Liver (tissue), 9 donors: ENCODE data around the gene VAPB. TPM values are rescaled to one million over a fixed set of nuclear protein-coding genes. Genes with fewer than 3 reads are reported as not detected.

ENCODE experiments used
- DNase-seq: peaks from one replicate; pipeline ENCODE4 v3.0.0-alpha.2; 2017; ENCODE audit warnings: low spot score
- H3K27ac ChIP-seq, 2 donors: one replicate each; pipeline ENCODE4 v1.7.0; 2013; ENCODE audit warnings: inconsistent platforms in 2 of 2, low read length in 2 of 2, control low read depth in 1 of 2, low read depth in 1 of 2, mild to moderate bottlenecking in 1 of 2
- H3K27me3 ChIP-seq, 4 donors: one replicate each; pipeline versions ENCODE4 v1.6.1 to v1.7.0; 2013; ENCODE audit warnings: low read length in 3 of 4, inconsistent platforms in 1 of 4, mild to moderate bottlenecking in 1 of 4, moderate library complexity in 1 of 4; ENCODE audit not compliant: control insufficient read depth in 4 of 4, insufficient read depth in 4 of 4
- H3K36me3 ChIP-seq, 4 donors: one replicate each; pipeline versions ENCODE4 v1.6.1 to v1.7.0; 2013; ENCODE audit warnings: low read length in 3 of 4, mild to moderate bottlenecking in 3 of 4, low read depth in 1 of 4, moderate library complexity in 1 of 4; ENCODE audit not compliant: control insufficient read depth in 4 of 4, insufficient read depth in 3 of 4
- H3K4me1 ChIP-seq, 4 donors: one replicate each; pipeline versions ENCODE4 v1.6.1 to v1.7.0; 2013; ENCODE audit warnings: low read length in 3 of 4, mild to moderate bottlenecking in 3 of 4, moderate library complexity in 1 of 4; ENCODE audit not compliant: control insufficient read depth in 4 of 4, insufficient read depth in 4 of 4
- H3K4me3 ChIP-seq, 3 donors: one replicate each; pipeline versions ENCODE4 v1.6.1 to v1.7.0; 2013; ENCODE audit warnings: low read length in 3 of 3, control low read depth in 1 of 3, low read depth in 1 of 3, mild to moderate bottlenecking in 1 of 3
- H3K9ac ChIP-seq, 2 donors: one replicate each; pipeline ENCODE4 v1.7.0; 2013; ENCODE audit warnings: low read length in 2 of 2, mild to moderate bottlenecking in 2 of 2, moderate library complexity in 2 of 2, control low read depth in 1 of 2, low read depth in 1 of 2
- H3K9me3 ChIP-seq, 4 donors: one replicate each; pipeline versions ENCODE4 v1.6.1 to v1.7.0; 2013; ENCODE audit warnings: low read length in 3 of 4; ENCODE audit not compliant: control insufficient read depth in 4 of 4
- EGR1 ChIP-seq, 2 donors: IDR thresholded peaks; 2 replicates each; pipeline ENCODE4 v1.6.1; 2016 to 2018; ENCODE audit warnings: antibody characterized with exemption in 2 of 2, low read depth in 2 of 2
- FOXA1 ChIP-seq: IDR thresholded peaks from 2 replicates; pipeline ENCODE4 v1.6.1; 2016; ENCODE audit warnings: antibody characterized with exemption
- FOXA2 ChIP-seq: IDR thresholded peaks from 2 replicates; pipeline ENCODE4 v1.6.1; 2016; ENCODE audit warnings: antibody characterized with exemption
- GABPA ChIP-seq, 2 donors: IDR thresholded peaks in 1 of 2; conservative IDR thresholded peaks in 1 of 2; 2 replicates each; pipeline ENCODE4 v1.6.1; 2016; ENCODE audit warnings: antibody characterized with exemption in 2 of 2, mild to moderate bottlenecking in 1 of 2, moderate library complexity in 1 of 2
- HNF4G ChIP-seq: IDR thresholded peaks from 2 replicates; pipeline ENCODE4 v1.6.1; 2016; ENCODE audit warnings: antibody characterized with exemption
- JUND ChIP-seq, 2 donors: IDR thresholded peaks; 2 replicates each; pipeline ENCODE4 v1.6.1; 2016; ENCODE audit warnings: antibody characterized with exemption in 2 of 2
- NR2F2 ChIP-seq: IDR thresholded peaks from 2 replicates; pipeline ENCODE4 v1.6.1; 2016; ENCODE audit warnings: antibody characterized with exemption
- RXRA ChIP-seq, 2 donors: IDR thresholded peaks; 2 replicates each; pipeline ENCODE4 v1.6.1; 2017 to 2018; ENCODE audit warnings: antibody characterized with exemption in 2 of 2, mild to moderate bottlenecking in 1 of 2
- SP1 ChIP-seq: IDR thresholded peaks from 2 replicates; pipeline ENCODE4 v1.6.1; 2018; ENCODE audit warnings: antibody characterized with exemption, mild to moderate bottlenecking
- TAF1 ChIP-seq: conservative IDR thresholded peaks from 2 replicates; pipeline ENCODE4 v1.6.1; 2016; ENCODE audit warnings: antibody characterized with exemption, mild to moderate bottlenecking
- YY1 ChIP-seq: IDR thresholded peaks from 2 replicates; pipeline ENCODE4 v1.6.1; 2016; ENCODE audit warnings: antibody characterized with exemption, mild to moderate bottlenecking
- WGBS: extraction: QIAGEN DNeasy Blood & Tissue Kit; methylation state at CpG from one replicate; pipeline ENCODE4 v1.1.7; 2013; 5-methylcytosine and 5-hydroxymethylcytosine counted together
- polyA plus RNA-seq, 2 donors: library from polyadenylated mRNA; stranded (reverse) in 1 of 2; unstranded in 1 of 2; fragments of 200-250 nt in 1 of 2; fragments of >200 nt in 1 of 2; fragmentation: Nextera tagmentation in 1 of 2; extraction: Ambion mirVana in 1 of 2; gene quantifications; one replicate each; pipeline versions ENCODE4 v1.2.1 to v1.2.3, GENCODE V29; 2013 to 2015
- total RNA-seq, 2 donors: library from RNA; depleted of rRNA; stranded (reverse); fragments of >200 nt; gene quantifications; one replicate each; pipeline ENCODE4 v1.2.3, GENCODE V29; 2014
- TF ChIP-seq, protein P1 (sequence below): fragments of 150-350 bp; IDR thresholded peaks from 2 replicates; pipeline ENCODE4 v1.5.1; 2017; ENCODE audit warnings: improper control_type of control experiment, low read depth, low read length; ENCODE audit not compliant: missing input control
- TF ChIP-seq, protein P2 (sequence below): IDR thresholded peaks from 2 replicates; pipeline ENCODE4 v1.6.1; 2016; ENCODE audit warnings: antibody characterized with exemption, mild to moderate bottlenecking
- TF ChIP-seq, protein P3 (sequence below): IDR thresholded peaks from 2 replicates; pipeline ENCODE4 v1.6.1; 2016; ENCODE audit warnings: antibody characterized with exemption
- TF ChIP-seq, protein P4 (sequence below): IDR thresholded peaks from 2 replicates; pipeline ENCODE4 v1.6.1; 2016; ENCODE audit warnings: antibody characterized with exemption
- TF ChIP-seq, protein P5 (sequence below): IDR thresholded peaks from 2 replicates; pipeline ENCODE4 v1.6.1; 2016; ENCODE audit warnings: antibody characterized with exemption
- donor health status: healthy.
- donor health status: healthy.
- donor health status: healthy.
- donor health status: healthy.
- donor health status: healthy.

The VAPB gene
- total and polyA plus RNA-seq, 4 donors, result 12.2 to 21.7 (median 18.5) TPM

DNA sequence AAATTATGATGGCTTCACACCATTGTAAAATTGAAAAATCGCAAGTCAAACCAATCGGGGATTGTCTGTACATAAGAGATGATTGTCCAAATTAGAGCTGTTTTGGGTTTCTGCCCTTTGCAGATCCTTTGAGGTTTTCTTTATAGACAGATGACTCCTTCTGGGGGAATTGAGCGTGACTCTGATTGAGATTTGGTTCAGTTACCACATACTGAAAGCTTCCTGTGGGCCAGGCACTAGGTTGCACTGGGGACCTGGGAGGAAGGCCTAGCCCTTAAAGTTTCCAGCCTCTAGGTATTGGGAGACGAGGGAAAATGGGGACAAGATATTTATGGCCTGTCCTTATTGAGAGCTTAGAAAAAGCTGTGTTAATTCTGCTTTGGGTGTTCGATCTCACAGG is 9.2 kb downstream of the VAPB start:
- Histone ChIP-seq H3K27ac (no peak overlapping the region), H3K27me3 (no peaks in the 10 kb centered on the region), H3K36me3 (peaks cover 0 to 2% (median 0%) of the 10 kb centered on the region in 4 donors), H3K4me1 (peaks cover 3 to 18% (median 11%) of the 10 kb centered on the region in 4 donors), H3K4me3 (no peak overlapping the region), H3K9ac (no peak overlapping the region), H3K9me3 (no peaks in the 10 kb centered on the region)
- 95% methylated on average over 5 of the region's 5 CpGs for WGBS
- DNase-seq, result no peak
- TF ChIP-seq SP1 (no peak), YY1 (no peak), HNF4G (no peak), RXRA (IDR thresholded peaks at IDR 0.05) (no peak), GABPA (IDR thresholded peaks at IDR 0.05 in 1 of 2, conservative IDR thresholded peaks at IDR 0.05 in 1 of 2) (no peak), JUND (IDR thresholded peaks at IDR 0.05) (no peak), FOXA1 (no peak), TAF1 (no peak), NR2F2 (no peak)
- TF ChIP-seq, protein P1, sequence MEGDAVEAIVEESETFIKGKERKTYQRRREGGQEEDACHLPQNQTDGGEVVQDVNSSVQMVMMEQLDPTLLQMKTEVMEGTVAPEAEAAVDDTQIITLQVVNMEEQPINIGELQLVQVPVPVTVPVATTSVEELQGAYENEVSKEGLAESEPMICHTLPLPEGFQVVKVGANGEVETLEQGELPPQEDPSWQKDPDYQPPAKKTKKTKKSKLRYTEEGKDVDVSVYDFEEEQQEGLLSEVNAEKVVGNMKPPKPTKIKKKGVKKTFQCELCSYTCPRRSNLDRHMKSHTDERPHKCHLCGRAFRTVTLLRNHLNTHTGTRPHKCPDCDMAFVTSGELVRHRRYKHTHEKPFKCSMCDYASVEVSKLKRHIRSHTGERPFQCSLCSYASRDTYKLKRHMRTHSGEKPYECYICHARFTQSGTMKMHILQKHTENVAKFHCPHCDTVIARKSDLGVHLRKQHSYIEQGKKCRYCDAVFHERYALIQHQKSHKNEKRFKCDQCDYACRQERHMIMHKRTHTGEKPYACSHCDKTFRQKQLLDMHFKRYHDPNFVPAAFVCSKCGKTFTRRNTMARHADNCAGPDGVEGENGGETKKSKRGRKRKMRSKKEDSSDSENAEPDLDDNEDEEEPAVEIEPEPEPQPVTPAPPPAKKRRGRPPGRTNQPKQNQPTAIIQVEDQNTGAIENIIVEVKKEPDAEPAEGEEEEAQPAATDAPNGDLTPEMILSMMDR, result no peak
- TF ChIP-seq, protein P2, sequence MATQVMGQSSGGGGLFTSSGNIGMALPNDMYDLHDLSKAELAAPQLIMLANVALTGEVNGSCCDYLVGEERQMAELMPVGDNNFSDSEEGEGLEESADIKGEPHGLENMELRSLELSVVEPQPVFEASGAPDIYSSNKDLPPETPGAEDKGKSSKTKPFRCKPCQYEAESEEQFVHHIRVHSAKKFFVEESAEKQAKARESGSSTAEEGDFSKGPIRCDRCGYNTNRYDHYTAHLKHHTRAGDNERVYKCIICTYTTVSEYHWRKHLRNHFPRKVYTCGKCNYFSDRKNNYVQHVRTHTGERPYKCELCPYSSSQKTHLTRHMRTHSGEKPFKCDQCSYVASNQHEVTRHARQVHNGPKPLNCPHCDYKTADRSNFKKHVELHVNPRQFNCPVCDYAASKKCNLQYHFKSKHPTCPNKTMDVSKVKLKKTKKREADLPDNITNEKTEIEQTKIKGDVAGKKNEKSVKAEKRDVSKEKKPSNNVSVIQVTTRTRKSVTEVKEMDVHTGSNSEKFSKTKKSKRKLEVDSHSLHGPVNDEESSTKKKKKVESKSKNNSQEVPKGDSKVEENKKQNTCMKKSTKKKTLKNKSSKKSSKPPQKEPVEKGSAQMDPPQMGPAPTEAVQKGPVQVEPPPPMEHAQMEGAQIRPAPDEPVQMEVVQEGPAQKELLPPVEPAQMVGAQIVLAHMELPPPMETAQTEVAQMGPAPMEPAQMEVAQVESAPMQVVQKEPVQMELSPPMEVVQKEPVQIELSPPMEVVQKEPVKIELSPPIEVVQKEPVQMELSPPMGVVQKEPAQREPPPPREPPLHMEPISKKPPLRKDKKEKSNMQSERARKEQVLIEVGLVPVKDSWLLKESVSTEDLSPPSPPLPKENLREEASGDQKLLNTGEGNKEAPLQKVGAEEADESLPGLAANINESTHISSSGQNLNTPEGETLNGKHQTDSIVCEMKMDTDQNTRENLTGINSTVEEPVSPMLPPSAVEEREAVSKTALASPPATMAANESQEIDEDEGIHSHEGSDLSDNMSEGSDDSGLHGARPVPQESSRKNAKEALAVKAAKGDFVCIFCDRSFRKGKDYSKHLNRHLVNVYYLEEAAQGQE, result no peak
- TF ChIP-seq, protein P3, sequence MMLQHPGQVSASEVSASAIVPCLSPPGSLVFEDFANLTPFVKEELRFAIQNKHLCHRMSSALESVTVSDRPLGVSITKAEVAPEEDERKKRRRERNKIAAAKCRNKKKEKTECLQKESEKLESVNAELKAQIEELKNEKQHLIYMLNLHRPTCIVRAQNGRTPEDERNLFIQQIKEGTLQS, result no peak
- TF ChIP-seq, protein P4, sequence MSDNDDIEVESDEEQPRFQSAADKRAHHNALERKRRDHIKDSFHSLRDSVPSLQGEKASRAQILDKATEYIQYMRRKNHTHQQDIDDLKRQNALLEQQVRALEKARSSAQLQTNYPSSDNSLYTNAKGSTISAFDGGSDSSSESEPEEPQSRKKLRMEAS, result no peak

DNA sequence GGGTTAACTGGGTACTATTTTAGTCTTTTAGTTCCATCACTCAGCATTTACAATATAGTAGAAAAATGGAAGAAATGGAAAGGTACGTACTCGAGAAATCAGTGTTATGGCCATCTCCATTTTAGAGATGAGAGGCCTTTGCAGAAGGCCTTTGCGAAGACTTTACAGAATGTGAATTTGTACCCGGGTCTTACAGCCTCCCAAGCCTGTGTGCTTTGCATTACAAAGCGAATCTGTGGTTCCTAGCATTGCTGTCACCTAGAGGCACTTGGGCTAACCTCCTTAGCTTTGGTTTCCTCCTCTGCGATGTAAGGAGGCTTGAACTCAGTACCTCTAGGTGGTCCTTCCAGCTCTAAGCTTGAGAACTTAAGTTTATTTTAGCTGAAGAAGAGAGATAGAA is 10.9 kb downstream of the VAPB start:
- no peak for DNase-seq
- Histone ChIP-seq H3K27ac (no peak overlapping the region), H3K27me3 (no peaks in the 10 kb centered on the region), H3K4me1 (peaks cover 3 to 18% (median 11%) of the 10 kb centered on the region in 4 donors), H3K36me3 (no peaks in the 10 kb centered on the region), H3K9ac (no peak overlapping the region), H3K4me3 (no peak overlapping the region), H3K9me3 (no peaks in the 10 kb centered on the region)
- TF ChIP-seq YY1 (no peak), EGR1 (IDR thresholded peaks at IDR 0.05; ENCODE audit: low read depth in 2 of 2) (no peak), FOXA2 (no peak), FOXA1 (no peak), NR2F2 (no peak), JUND (IDR thresholded peaks at IDR 0.05) (no peak), RXRA (IDR thresholded peaks at IDR 0.05) (no peak)
- TF ChIP-seq, protein P4, result no peak
- TF ChIP-seq, protein P5, sequence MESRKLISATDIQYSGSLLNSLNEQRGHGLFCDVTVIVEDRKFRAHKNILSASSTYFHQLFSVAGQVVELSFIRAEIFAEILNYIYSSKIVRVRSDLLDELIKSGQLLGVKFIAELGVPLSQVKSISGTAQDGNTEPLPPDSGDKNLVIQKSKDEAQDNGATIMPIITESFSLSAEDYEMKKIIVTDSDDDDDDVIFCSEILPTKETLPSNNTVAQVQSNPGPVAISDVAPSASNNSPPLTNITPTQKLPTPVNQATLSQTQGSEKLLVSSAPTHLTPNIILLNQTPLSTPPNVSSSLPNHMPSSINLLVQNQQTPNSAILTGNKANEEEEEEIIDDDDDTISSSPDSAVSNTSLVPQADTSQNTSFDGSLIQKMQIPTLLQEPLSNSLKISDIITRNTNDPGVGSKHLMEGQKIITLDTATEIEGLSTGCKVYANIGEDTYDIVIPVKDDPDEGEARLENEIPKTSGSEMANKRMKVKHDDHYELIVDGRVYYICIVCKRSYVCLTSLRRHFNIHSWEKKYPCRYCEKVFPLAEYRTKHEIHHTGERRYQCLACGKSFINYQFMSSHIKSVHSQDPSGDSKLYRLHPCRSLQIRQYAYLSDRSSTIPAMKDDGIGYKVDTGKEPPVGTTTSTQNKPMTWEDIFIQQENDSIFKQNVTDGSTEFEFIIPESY, result no peak
- TF ChIP-seq, protein P1, result no peak
- WGBS, result 93% methylated on average over 6 of the region's 6 CpGs
